Stomach (tissue), 19 donors: ENCODE measurements around the gene RPUSD4. TPM values are rescaled to one million over a fixed set of nuclear protein-coding genes. Genes with fewer than 3 reads are reported as not detected.

Experiments
- DNase-seq, 2 donors: peaks; one replicate each; pipeline versions ENCODE4 v3.0.0 to v3.0.0-alpha.2; 2013 to 2019
- H3K27ac ChIP-seq, 5 donors: fragments of 200-600 bp in 4 of 5; sonication (generic) in 4 of 5; one replicate each; pipeline ENCODE4 v1.5.1; 2013 to 2019; ENCODE audit warnings: mild to moderate bottlenecking in 1 of 5, moderate library complexity in 1 of 5
- H3K27me3 ChIP-seq, 3 donors: fragments of 200-600 bp; sonication (generic); one replicate each; pipeline ENCODE4 v1.5.1; 2017 to 2019; ENCODE audit warnings: mixed run types in 1 of 3
- H3K36me3 ChIP-seq, 4 donors: fragments of 200-600 bp; sonication (generic); 1 replicate in 3 of 4; 2 replicates in 1 of 4; pipeline ENCODE4 v1.5.1; 2016 to 2019
- H3K4me1 ChIP-seq, 4 donors: fragments of 200-600 bp; sonication (generic); one replicate each; pipeline ENCODE4 v1.5.1; 2016 to 2019
- H3K4me3 ChIP-seq, 4 donors: fragments of 200-600 bp; sonication (generic) in 3 of 4; one replicate each; pipeline ENCODE4 v1.5.1; 2016 to 2019; ENCODE audit warnings: mild to moderate bottlenecking in 1 of 4
- H3K9me3 ChIP-seq, 4 donors: fragments of 200-600 bp; sonication (generic); one replicate each; pipeline ENCODE4 v1.5.1; 2016 to 2019
- CTCF ChIP-seq, 7 experiments: fragments of 450-650 bp in 4 of 7; fragments of 200-600 bp in 3 of 7; sonication (generic) in 3 of 7; IDR thresholded peaks; one replicate each; pipeline ENCODE4 v1.5.1; 2016 to 2019; ENCODE audit warnings: antibody characterized with exemption in 7 of 7, control low read depth in 2 of 7, mild to moderate bottlenecking in 1 of 7
- EP300 ChIP-seq: sonication (generic); formaldehyde crosslinking; IDR thresholded peaks from one replicate; pipeline ENCODE4 v1.6.1; 2017; ENCODE audit warnings: antibody characterized with exemption
- POLR2A ChIP-seq, 4 donors: fragments of 450-650 bp; IDR thresholded peaks; one replicate each; pipeline ENCODE4 v1.6.1; 2016; ENCODE audit warnings: antibody characterized with exemption in 4 of 4, control low read depth in 2 of 4, mild to moderate bottlenecking in 1 of 4, moderate library complexity in 1 of 4
- POLR2AphosphoS5 ChIP-seq, 3 donors: sonication (generic); formaldehyde crosslinking; IDR thresholded peaks; one replicate each; pipeline ENCODE4 v1.6.1; 2016; ENCODE audit warnings: antibody characterized with exemption in 3 of 3
- WGBS, 5 donors: extraction: QIAGEN DNeasy Blood & Tissue Kit in 3 of 5; methylation state at CpG; one replicate each; pipeline versions ENCODE4 v1.1.5 to v1.1.7; 2013 to 2018; 5-methylcytosine and 5-hydroxymethylcytosine counted together
- intact Hi-C: fragments of 100-400 bp; cut with DNase I; formaldehyde crosslinking; loops from one replicate; pipeline ENCODE4 v1.15.1; 2023; ENCODE audit warnings: low total_unique reads
- long read RNA-seq, 10 donors: transcript quantifications; one replicate each; lab custom pipeline, GENCODE V29; 2026
- polyA plus RNA-seq, 3 donors: library from polyadenylated mRNA; stranded (reverse); fragments of 200-250 nt; gene quantifications; one replicate each; pipeline ENCODE4 v1.2.3, GENCODE V29; 2013
- total RNA-seq, 5 donors: library from RNA; depleted of rRNA; stranded (reverse); fragments of >200 nt; gene quantifications; one replicate each; pipeline versions ENCODE4 v1.1.0 to v1.2.3, GENCODE V29; 2014 to 2016
- donor health status: healthy with polysubstance abuse.
- donor health status: Bipolar disorder and iron deficiency.
- donor health status: healthy.

Gene RPUSD4, protein sequence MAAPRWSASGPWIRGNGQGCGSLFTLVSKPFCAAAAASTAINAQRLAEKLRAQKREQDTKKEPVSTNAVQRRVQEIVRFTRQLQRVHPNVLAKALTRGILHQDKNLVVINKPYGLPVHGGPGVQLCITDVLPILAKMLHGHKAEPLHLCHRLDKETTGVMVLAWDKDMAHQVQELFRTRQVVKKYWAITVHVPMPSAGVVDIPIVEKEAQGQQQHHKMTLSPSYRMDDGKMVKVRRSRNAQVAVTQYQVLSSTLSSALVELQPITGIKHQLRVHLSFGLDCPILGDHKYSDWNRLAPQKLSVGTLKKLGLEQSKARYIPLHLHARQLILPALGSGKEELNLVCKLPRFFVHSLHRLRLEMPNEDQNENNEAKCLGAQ
- total RNA-seq: 10 to 100 TPM; 22.8 to 63.4 (median 31.6) TPM
- 10 to 100 TPM; 16.8 to 27.2 (median 17.8) TPM for polyA plus RNA-seq
- long read RNA-seq, donor 1, partial matches to known transcripts: 0 of 1 reads
- long read RNA-seq, donor 1, other reads (novel, unspliced or antisense): 0 of 1 reads
- long read RNA-seq, donor 2, transcript RPUSD4-201 (7 exons, 2,512 nt): major isoform, 5 of 6 reads
- long read RNA-seq, donor 2, partial matches to known transcripts: 0 of 6 reads
- long read RNA-seq, donor 2, other reads (novel, unspliced or antisense): 0 of 6 reads
- long read RNA-seq, donor 3, partial matches to known transcripts: 0 of 5 reads
- long read RNA-seq, donor 3, other reads (novel, unspliced or antisense): 0 of 5 reads
- long read RNA-seq, donor 4, partial matches to known transcripts: 0 of 1 reads
- long read RNA-seq, donor 4, other reads (novel, unspliced or antisense): 0 of 1 reads
- long read RNA-seq, donor 5, transcript RPUSD4-201 (7 exons, 2,512 nt): major isoform, 5 of 7 reads
- long read RNA-seq, donor 5, partial matches to known transcripts: 0 of 7 reads
- long read RNA-seq, donor 5, other reads (novel, unspliced or antisense): 0 of 7 reads
- long read RNA-seq, donor 6, transcript RPUSD4-201 (7 exons, 2,512 nt): major isoform, 9 of 26 reads
- long read RNA-seq, donor 6, partial matches to known transcripts: 14 of 26 reads
- long read RNA-seq, donor 6, other reads (novel, unspliced or antisense): 0 of 26 reads
- long read RNA-seq, donor 7, transcript RPUSD4-201 (7 exons, 2,512 nt): major isoform, 5 of 6 reads
- long read RNA-seq, donor 7, partial matches to known transcripts: 0 of 6 reads
- long read RNA-seq, donor 7, other reads (novel, unspliced or antisense): 0 of 6 reads
- long read RNA-seq, donor 8, transcript RPUSD4-201 (7 exons, 2,512 nt): major isoform, 6 of 6 reads
- long read RNA-seq, donor 8, partial matches to known transcripts: 0 of 6 reads
- long read RNA-seq, donor 8, other reads (novel, unspliced or antisense): 0 of 6 reads
- long read RNA-seq, donor 9, partial matches to known transcripts: 0 of 1 reads
- long read RNA-seq, donor 9, other reads (novel, unspliced or antisense): 0 of 1 reads
- long read RNA-seq, donor 10, partial matches to known transcripts: 0 of 2 reads
- long read RNA-seq, donor 10, other reads (novel, unspliced or antisense): 0 of 2 reads

- Histone ChIP-seq H3K27ac (peak within 1 kb of the TSS; percentile 65 to 91 (median 80)), H3K27me3 (no peaks in the 10 kb centered on the region), H3K36me3 (peaks cover 5 to 36% (median 23%) of the 10 kb centered on the region in 4 donors), H3K9me3 (no peaks in the 10 kb centered on the region), H3K4me1 (peaks cover 14 to 74% (median 56%) of the 10 kb centered on the region in 4 donors), H3K4me3 (peak within 1 kb of the TSS; percentile 64 to 97 (median 90))
- intact Hi-C loops: no loop called here
- DNase-seq: peak; percentile 99
- peak; percentile 81 to 97 (median 90) for TF ChIP-seq POLR2AphosphoS5 (IDR thresholded peaks at IDR 0.05)
- peak in 2 of 4 donors; percentile 64 to 66 for TF ChIP-seq POLR2A (IDR thresholded peaks at IDR 0.05)
- TF ChIP-seq CTCF (IDR thresholded peaks at IDR 0.05): no peak
- 0 to 1% (median 0%) methylated on average over 32 to 62 of the region's 62 CpGs for WGBS, 5 donors
These were observed at the start of gene RPUSD4, which contains the start of gene FAM118B for GRCh38 chr11:126211236-126212088. Gene RPUSD4 (minus strand): TSS chr11:126211650. CDS start chr11:126211638, 12 bp downstream. Gene FAM118B (plus strand): TSS chr11:126211782. CDS start chr11:126235002, 23,220 bp downstream.

DNA sequence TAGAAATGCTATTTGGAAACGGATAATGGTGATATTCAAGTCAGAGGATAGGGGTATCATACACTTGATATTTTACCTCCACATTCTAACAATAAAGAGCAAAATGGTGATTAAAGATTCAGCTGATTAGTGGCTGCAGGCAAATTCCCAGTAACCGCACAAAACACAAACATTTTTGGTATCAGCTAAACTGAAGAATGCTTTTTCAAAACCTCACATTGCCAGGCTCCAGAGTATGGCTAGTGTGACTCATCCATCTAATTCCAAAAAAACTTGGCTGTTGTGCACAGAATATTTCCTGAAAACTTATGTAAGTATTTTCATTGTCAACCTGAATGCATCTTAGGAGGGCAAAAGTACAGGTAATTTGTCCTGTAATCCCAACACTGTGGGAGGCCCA is 46.3 kb upstream of the RPUSD4 start:
- Histone ChIP-seq H3K36me3 (peaks cover 26 to 84% (median 76%) of the 10 kb centered on the region in 4 donors), H3K4me1 (peaks cover 0 to 6% (median 2%) of the 10 kb centered on the region in 4 donors), H3K4me3 (no peak overlapping the region), H3K9me3 (no peaks in the 10 kb centered on the region), H3K27ac (no peak overlapping the region), H3K27me3 (no peaks in the 10 kb centered on the region)
- intact Hi-C loops: no loop called here
- TF ChIP-seq POLR2AphosphoS5 (IDR thresholded peaks at IDR 0.05): no peak
- no peak for TF ChIP-seq POLR2A (IDR thresholded peaks at IDR 0.05)
- no peak for TF ChIP-seq EP300
- no peak for TF ChIP-seq CTCF (IDR thresholded peaks at IDR 0.05)
- no peak for DNase-seq
- WGBS, 5 donors: 76 to 87% (median 83%) methylated on average over 2 of the region's 2 CpGs

DNA sequence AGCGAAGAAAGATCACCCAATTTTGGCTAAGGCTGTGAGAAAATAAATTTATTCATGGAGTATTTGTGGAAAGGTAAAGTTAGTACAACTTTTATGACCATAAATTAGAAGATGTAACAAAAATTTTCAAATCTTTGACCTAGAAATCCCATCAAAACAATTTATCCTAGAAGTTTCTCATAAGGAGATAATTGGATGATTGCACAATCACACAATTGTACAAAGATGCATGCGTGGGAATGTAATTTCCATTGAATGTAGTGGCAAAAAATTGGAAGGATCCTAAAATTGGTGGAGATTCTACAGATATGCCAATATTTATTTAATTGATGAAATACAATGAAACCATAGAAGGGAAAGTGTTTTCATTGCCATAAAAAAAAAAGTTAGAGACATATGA is 45.7 kb upstream of the RPUSD4 start:
- no peak overlapping the region for H3K4me3 ChIP-seq
- H3K36me3 ChIP-seq: peaks cover 20 to 83% (median 75%) of the 10 kb centered on the region in 4 donors
- TF ChIP-seq EP300 (no peak), CTCF (IDR thresholded peaks at IDR 0.05) (no peak), POLR2AphosphoS5 (IDR thresholded peaks at IDR 0.05) (no peak), POLR2A (IDR thresholded peaks at IDR 0.05) (no peak)
- H3K4me1 ChIP-seq: peaks cover 0 to 9% (median 3%) of the 10 kb centered on the region in 4 donors
- H3K27ac ChIP-seq: no peak overlapping the region
- intact Hi-C loops: no loop called here
- no peaks in the 10 kb centered on the region for H3K9me3 ChIP-seq
- 89 to 97% (median 92%) methylated on average over 2 of the region's 2 CpGs for WGBS, 5 donors
- no peak for DNase-seq
- H3K27me3 ChIP-seq: no peaks in the 10 kb centered on the region
